NCI-H460 (cell line): Measurements from ENCODE around the gene SCN4A. TPM values are rescaled to one million over a fixed set of nuclear protein-coding genes. Genes with fewer than 3 reads are reported as not detected.
"Not testable (repeated sequence)": the region's sequence is repeated elsewhere in the genome, so short reads cannot be mapped to it uniquely, and the experiment has no call there.

ENCODE experiments used
- DNase-seq: peaks from one replicate; pipeline ENCODE4 v3.0.0-alpha.2; 2016; ENCODE audit warnings: low read depth; ENCODE audit errors: extremely low read depth
- polyA plus RNA-seq: library from polyadenylated mRNA; depleted of rRNA; stranded (reverse); fragments of >200 nt; gene quantifications from 2 replicates; pipeline ENCODE4 v1.2.3, GENCODE V29; 2014; cell fraction: nucleus; rRNA removed
- total RNA-seq: library from RNA; depleted of rRNA; stranded (reverse); fragments of >200 nt; shearing (Covaris generic); gene quantifications from 2 replicates; pipeline ENCODE4 v1.2.3, GENCODE V29; 2014; rRNA removed

The SCN4A gene
- total RNA-seq: 0.06 and 0.77 TPM in 2 replicates
- 0.14 TPM in 1 of 2 replicates, not detected in the other for polyA plus RNA-seq

DNA sequence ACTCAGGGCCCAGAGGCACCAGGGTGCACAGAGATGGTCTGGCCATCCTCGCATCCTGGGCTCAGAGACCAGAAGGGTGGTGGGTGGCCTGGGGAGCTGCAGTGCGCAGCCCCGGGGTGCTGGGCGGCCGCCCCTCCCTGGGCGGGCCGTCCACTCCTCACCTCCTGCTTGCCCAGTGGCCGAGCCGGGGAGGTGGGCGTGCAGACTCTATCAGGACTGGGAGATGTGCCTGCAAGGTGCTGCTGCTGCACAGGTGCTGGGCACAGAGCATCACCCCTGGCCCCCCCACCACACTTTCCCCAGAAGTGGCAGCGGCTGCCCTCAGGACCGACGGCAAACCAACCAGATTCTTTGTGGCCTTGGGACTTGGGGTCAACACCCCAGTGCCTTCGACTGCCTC is at the start of gene SCN4A:
Gene SCN4A (minus strand): TSS at position 123 of the 400 bp plus-strand sequence. CDS start 77 bp downstream, at position 46.
- DNase-seq: no peak

DNA sequence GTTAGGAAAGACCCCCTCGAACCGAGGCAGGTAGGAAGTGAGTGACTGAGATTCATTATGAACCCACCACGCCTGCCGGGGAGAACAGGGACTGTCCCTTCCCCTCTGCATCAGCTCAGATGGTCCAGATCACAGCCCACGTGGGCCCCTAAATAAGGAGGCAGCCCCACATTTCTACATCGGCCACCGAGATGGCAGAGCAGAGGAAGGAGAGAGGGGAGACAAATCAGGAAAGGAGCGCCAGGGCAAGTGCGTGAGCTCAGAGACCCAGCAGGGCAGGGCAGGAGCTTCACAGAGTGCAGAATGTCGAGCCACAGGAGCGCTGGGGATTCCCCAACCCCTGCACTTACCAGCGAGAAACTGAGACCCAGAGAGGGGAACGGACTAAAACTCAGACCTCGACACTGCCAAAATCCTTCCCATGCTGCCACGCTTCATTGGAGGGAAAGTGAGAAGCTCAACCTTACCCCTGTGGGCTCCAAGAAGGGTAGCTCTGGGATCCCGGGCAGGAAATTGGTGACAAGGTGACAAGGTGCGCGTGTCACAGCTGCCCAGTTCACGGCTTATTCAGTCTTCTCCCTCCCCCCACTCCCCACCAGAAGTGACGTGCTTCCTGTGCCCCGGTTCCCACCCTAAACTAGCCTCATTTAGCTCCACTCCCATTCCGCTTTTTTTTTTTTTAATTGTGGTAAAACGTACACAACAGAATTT is 47.5 kb upstream of the SCN4A start, which contains the start of gene ICAM2:
Gene ICAM2 (minus strand): TSS at position 578 of the 711 bp plus-strand sequence. CDS start 13,942 bp downstream, outside the sequence.
- no peak for DNase-seq

DNA sequence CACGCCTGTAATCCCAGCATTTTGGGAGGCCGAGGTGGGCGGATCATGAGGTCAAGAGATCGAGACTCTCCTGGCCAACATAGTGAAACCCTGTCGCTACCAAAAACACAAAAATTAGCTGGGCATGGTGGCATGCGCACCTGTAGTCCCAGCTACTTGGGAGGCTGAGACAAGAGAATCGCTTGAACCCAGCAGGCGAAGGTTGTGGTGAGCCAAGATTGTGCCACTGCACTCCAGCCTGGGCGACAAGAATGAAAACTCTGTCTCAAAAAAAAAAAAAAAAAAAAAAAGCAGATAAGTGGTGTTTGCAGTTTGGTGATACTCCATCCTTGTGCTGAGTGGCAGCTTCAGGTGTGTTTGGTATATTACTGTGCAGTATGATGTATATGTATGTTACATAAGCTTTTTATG is 46.8 kb upstream of the SCN4A start:
- not testable (repeated sequence) for DNase-seq

DNA sequence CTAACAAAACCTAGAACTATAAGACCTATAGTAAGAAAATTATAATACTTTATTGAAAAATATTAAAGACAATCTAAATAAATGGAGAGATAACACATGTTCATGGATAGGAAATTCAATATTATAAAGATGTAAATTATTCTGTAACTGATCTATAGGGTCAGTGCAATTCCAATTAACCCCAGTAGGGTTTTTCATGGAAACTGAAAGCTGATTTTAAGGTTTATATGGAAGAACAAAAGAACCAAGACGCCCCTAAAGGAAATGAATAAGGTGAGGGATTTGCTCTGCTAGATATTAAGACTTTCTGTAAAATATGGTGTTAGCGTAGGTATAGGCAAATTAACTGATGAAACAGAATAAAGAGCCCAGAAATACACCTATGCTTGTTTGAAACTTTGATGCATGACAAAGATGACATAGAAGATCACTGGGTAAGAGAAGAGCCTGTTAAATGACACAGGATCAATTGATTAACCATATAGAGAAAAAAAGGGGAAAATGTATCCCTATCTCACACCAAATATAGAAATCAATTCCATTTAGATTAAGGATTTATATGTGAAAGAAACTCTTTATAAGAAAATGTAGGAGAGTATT is 44.8 kb upstream of the SCN4A start:
- no peak for DNase-seq

DNA sequence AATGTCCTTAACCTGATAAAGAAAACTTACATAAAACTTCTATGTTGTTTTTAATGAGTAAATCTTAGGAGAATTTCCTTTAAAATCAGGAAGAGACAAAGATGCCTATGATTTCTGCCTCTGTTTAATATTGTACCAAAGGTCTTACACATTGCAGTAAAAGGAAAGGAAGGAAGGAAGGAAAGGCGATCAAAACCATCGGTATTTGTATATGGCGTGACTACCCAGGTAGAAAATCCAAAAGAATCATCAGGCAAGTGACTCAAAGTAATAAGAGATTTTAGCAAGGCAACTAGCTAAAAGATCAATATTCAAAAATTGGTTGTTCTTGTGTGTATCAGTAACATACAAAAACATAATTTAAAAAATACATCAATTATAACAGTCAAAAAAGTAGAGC is 44.3 kb upstream of the SCN4A start:
- no peak for DNase-seq

DNA sequence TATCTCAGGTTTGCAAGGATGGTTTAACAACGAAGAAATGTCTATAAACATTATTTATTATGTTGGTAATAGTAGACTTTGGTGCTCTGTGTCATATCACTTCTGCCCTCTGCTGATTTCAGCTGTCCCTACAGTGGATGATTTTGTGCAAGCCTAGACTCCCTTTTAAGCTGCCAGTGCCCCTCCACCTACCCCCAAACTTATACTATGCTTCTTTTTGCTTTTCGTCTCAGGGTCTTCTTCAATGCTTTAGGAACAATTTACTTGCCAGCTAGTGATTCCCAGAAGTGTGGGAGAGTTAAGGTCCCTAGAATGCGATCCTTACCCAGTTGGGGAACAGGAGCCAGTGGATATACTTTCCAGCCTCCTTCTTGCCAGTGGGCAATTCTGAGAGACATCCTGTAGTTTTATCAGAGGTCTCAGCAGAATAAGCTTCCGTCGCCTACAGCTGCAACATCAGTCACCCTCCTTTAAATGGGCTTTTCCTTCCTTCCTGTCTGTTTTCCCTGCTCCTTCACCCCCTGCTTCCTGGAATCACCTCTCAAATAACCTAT is 43.6 kb upstream of the SCN4A start:
- DNase-seq: no peak

DNA sequence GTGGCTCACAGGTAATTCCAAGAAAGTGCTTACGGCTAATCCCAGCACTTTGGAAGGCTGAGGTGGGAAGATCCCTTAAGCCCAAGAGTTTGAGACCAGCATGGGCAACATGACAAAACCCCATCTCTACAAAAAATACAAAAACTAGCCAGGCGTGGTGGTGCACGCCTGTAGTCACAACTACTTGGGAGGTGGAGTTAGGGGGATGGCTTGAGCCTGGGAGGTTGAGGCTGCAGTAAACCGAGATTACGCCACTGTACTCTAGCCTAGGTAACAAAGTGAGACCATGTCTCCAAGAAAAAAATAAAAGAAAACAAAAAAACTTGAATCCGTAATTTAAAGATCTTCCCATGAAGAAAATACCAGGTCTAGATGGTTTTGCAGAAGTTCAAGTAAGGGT is 42.7 kb upstream of the SCN4A start:
- no peak for DNase-seq

DNA sequence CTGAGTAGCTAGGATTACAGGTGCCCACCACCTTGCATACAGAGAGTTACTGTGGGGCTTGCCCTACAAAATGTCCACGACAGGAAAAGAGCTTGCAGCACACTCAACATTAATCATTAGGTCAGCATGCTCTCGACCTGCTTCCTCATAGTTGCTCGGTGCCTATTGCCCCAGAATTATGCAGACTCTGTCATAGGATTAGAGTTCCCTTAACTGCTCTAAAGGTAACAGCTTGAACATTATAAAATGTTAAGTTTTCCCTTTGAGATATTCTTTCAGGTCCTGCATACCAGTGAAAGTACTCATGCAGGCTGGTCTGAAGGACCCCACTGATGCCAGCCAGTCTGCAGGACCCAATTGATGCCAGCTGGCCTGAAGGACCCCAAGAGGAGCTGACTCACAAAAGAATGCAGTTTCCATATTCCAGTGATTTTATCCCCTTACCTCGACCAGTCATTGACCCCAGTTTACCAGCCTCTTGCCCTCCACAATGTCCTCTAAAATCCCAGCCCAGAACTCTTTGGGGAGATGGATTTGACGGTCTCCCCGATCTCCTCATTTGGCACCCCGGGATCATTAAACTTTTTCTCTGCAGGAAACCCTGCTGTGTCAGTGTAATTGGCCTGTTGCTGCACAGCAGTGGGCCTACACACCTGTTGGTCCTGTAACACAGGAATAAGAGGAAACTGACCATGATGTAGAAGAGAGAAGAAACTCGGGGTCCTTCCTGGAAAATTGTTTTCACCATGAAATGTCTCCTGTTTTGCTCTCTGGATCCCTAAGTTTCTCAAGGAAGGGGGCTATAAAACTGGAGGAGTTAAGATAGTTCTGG is 37.1 kb upstream of the SCN4A start:
- no peak for DNase-seq

DNA sequence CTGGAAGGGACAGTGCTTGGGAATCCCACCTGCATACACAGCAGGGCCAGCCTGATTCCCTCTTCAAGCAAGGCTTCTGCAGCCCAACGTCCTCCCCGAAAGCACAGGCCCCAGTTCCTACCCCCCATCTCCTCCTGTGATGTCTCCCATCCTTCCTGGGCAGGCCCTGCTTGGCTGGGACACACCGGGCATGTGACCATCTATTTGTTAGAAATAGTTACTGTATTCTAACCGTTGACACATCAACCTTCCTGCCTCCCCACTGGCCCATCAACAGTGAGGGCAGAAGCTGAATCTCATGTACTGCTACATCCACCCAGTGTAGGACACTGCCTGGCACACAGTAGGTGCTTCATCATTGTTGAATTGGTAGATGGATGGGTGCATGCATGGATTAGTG is 36.1 kb upstream of the SCN4A start:
- no peak for DNase-seq

DNA sequence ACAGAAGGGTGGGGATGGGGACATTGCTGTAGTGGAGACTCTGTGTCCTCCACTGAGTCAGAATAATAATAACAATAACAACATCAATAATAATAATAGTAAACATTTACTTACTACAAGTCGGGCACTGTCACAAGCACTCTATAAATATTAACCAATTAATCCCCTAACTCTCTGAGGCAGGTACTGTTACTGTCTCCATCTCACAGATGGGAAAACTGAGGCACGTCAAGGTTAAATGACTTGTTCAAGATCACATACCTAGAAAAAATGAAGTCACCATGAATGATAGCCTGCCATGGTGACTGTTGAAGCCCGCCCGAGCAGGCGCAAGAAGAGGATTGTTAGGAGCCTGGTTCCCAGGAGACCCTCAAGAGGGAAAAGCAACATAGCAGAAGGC is 35.6 kb upstream of the SCN4A start:
- DNase-seq: no peak

DNA sequence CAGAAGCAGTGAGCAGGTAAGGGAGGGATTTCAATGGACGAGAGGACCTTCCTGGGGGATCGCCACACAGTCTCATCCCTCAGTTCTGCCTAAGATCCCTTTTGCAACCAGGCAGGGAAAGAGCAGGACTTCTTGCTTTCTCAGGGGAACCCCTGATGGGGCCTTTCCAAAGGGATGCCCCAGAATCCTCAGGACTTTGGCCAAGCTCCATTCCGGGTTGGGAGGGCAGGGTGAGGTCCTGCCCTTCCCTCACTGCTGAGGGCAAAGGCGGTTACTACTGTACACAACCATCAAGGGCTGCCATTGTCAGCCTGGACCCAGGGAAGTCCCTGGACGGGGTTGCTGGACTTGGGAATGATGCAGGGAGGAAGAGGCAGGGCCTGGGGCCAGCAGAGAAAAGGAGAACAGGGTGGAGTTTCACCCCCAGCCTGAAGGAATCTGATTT is 35.1 kb upstream of the SCN4A start:
- DNase-seq: no peak

DNA sequence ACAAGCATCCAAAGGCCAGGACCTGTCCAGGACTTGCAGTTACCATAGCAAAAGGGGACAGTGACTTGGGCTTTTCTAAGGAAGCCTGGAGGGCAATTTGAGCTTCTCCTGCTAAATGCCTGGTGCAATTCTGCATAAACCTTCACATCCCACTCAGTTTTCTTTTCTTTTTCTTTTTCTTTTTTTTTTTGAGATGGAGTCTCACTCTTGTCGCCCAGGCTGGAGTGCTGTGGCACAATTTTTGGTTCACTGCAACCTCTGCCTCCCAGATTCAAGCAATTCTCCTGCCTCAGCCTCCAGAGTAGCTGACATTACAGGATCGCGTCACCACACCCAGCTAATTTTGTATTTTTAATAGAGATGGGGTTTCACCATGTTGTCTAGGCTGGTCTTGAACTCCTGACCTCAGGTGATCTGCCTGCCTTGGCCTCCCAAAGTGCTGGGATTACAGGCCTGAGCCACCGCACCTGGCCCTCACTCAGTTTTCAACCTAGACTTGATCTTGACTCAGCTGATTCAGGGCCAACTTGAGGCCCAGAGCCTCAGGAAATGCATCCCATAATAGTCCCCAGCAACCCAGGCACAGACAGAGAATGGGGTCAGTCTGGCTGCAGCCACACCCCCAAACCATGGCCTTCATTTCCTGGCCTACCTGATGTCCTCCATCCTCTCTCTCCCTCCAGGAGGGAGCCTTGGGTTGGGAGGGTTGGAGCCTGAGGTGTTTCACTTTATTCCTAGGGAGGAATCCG is 34.5 kb upstream of the SCN4A start:
- not testable (repeated sequence) for DNase-seq

DNA sequence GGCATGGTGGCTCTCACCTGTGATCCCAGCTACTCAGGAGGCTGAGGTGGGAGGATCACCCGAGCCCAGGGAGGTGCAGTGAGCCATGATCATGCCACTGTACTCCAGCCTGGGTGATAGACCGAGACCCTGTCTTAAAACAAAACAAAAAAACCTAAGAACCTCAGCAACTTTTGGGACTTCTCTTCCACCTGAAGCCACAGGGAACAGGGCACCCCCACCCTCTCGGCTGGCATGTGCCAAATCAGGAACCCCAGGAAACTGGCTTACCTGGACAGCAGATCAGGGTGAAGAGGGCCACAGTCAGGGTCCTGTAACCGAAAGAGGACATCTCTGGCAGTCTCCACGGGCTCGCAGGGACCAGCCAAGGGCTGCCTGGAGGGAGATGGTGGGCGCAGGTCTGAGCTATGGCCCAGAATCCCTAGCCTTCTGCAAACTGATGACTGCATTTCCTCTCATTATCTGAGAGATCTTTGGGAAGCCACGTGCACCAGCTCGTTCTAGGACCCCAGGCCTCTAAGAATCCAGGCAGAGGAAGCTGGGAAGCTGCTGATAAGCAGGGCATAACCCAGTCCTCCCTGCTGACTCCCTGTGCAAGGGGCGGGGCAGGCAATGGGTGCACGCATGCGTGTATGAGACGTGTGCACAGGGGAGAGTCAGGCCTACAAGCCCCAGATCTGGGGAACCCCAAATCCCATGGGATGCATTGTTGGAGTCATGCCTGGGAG is 33.8 kb upstream of the SCN4A start:
- no peak for DNase-seq

DNA sequence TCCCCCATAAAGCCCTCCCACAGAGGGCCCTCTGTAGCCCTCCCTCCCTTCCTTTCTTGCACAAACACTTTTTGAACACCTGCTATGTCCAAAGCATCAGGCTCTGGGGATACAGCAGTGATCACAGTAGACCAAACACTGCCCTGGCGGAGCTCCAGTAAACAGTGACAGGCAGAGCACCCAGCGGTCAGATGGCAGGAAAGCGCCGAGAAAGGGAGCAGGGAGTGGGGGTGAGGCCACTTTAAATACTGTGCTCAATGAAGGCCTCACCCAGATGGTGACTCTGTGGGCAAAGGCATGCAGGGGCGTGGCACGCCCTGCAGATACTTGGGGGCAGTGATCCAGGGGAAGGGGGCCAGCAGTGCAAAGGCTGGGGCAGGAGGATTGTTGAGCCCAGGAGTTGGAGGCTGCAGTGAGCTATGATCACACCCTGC is 33.0 kb upstream of the SCN4A start:
- DNase-seq: no peak

DNA sequence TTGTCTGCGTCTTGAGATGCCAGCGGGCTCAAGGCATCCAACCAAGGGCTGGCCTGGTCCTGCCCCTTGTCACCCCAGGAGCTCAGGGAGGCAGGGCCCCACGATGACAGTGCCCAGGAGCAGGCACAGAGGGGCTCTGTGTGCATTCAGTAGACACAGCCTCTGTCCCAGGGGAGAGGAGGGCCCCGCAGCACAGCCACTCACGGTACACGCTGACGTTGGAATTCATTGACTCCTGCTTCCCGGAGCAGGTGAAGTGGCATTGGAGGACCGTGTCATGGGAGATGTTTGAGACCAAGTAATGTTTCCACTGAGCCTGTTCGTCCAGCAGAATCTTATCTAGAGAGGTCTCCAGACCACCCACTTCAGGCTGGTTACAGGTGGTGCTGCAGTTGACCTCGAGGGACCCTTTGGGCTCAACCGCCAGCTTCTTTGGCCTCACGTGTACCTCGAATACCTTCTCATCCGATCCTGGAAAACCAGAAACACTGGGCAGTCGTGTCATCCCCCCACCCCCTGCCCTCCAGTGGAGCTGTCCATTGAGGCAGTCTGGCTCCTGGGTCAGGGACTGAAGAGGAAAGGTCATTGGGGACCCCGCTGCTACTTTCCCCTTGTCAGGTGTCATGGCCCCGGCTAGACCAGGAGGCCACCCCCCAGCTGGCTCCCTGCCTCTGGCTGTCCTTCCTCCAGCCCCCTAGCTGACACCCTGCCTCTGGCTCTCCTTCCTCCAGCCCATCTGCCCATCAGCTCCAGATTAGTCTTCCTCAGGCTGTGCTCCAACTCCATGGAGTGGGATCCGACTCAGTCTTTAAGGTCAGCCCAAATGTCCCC is 32.4 kb upstream of the SCN4A start:
- DNase-seq: no peak

DNA sequence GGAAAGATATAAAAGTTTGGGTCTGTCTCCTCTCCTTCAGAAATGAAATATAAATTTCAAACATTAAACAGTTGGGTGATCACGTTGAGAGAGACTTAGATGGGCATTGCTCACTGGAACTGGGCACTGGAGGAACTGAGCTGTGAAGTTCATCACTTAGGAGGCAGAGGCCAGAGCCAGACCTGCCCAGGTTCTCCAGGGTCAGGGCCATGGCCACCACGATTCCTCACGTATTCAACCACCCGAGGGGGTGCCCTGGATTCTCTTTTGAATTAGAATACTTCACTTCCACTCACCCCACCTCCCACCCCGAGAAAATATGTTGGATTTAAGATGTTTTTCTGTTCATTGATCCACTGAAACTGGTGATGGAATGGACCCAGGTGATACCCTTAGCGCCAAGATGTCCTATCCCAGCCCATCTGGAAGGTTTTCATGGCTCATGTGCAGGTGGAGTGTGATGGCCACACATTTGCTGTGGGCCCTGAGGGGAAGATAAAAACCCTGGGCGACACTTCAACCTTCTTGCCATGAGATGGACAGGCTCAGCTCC is 31.6 kb upstream of the SCN4A start:
- DNase-seq: no peak

DNA sequence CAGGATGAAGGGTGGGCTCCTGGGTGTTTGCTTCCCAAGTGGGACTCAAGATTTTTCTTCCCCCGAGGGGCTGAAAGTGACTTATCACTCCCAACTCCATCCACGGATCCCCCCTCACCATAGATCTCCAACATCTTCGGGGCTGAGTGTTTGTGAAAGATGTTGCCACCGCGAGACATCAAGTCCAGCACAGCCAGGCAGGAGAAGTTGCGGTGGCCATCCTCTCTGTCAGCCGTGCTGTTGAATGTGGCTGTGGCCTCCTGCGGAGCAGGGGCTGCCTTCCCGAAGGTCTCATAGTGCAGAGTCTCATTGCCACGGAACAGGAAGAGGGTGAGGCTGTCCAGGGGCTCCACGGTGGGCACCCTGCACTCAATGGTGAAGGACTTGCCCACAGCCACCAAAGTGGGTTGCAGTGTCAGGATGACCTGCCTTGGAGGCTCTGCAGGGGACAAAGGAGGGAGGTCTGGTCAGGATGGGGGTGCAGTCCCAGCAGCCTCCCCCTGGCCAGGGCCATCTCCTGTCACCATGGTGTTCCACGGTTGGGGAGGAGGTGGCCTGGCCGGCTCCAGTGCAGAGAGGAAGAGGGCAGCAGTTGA is 30.9 kb upstream of the SCN4A start:
- no peak for DNase-seq
